Left hindlimb (tissue), 1 donor: Measurements from ENCODE around the gene HOXB5.

Experiments used
- DNase-seq: peaks from one replicate; pipeline ENCODE4 v3.0.0-alpha.2; 2018

Gene HOXB5

DNA sequence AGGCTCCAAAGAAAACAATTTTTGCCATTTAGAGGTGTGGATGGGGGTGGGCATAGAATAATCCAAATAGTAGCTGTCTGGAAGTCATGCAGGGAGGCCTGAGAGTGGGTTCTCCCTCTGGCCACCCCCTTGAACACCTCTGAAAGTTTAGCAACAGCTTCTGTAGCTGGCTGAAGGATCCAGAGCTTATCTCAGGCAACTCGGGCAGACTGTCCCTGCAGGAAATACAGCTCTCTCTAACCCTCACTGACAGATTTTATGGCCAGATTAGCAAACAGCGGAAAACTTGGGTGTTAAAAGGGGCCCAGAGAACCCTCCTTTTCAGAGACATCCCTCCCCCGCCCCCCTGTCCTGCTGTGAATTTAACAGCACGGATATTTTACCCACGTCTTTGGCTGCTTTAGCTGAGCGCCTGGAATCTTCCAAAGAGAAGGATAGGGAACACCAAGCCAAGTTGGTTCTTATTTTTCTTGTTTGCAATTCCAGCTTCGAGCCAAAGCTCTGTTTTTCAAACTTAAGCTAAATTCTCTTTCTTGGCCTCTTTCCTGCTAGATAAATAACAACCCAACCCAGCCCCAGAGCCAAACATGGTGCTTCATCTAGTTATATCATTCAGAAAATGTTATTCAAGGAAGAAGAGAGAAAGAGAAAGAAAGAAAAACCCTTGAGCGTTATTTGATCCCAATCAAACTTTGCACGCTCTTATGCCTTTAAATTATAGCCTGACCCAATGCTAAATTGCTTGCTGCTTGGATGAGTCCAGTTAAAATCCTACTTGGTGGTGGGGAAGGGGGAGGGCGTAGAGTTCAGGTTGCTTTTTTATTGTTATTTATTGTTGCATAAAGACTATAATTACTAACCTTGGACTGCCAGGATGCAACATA is 46.4 kb downstream of the HOXB5 start:
- no peak for DNase-seq

DNA sequence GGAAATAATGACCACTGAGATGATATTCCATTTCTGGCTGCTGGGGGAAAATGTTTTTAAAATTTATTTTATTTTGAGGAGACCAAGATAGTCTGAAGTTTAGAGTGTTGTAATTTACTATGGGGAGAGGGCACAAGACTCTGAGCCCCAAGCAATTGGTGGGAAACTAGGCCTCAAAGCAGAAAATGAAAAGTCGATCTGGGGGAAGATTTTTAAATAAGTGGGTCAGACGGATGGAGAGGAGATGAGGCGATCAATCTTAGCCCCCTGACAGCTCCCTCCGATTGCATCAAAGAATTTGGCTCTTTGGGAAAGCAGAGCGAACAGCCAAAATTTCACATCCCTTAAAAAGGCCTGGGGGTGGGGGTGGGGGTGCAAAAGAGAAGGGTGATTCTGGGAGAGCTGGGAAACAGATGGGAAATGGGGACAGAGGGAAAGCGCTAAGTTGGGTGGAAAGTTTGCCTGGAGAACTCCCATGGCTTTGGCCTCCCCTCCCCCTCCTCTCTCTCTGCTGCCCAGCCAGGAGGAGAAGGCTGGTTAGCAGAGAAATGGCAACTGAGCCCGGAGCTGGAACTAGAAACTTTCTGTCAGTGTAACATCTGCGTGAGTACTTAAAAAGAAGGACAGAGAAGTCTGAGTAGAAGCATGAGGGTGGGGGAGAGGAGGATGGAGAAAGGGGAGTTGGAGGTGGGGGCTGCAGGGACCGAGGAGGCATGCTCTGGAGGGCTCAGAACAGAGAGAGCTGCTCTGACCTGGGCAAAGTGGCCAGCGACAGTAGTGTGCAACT is 47.2 kb downstream of the HOXB5 start:
- DNase-seq: no peak

DNA sequence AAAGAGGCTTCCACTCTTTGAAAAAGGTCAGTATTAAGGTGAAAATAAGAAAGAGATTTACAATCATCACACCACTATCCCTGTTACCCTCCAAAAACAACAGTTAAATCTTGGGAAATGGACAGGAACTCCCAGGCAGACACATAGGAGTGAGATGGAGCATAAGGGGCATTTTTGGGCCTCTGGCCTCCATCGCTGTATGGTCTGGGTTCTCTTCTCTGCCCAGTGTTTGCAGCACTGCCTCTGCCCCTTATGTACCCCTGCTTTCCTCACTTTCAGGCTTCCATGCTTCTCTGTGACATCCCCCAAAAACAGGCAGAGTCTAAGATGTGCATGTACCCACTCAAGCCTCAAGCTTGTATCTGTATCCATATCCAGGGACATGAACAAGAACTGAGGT is 48.0 kb downstream of the HOXB5 start:
- DNase-seq: no peak

DNA sequence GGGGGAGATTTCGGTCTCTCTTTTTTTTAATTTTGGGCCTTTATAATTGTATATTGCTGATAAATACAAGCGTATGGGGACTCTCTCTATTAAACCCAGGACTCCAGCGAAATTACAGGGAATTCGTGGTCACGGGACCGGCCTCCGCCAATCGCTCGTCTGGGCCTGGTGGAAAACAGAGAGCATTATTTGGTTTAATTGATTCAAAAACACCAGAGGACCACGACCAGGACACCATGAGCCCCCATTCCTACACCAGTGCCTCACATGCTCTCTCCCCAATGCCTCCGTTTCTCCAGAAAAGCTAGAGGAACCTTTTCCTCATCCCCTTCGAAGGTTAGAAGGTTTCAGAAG is 48.6 kb downstream of the HOXB5 start, which contains the start of gene HOXB2:
Gene HOXB2 (minus strand): TSS at position 88 of the 354 bp plus-strand sequence. CDS start 198 bp downstream, outside the sequence.
- no peak for DNase-seq

DNA sequence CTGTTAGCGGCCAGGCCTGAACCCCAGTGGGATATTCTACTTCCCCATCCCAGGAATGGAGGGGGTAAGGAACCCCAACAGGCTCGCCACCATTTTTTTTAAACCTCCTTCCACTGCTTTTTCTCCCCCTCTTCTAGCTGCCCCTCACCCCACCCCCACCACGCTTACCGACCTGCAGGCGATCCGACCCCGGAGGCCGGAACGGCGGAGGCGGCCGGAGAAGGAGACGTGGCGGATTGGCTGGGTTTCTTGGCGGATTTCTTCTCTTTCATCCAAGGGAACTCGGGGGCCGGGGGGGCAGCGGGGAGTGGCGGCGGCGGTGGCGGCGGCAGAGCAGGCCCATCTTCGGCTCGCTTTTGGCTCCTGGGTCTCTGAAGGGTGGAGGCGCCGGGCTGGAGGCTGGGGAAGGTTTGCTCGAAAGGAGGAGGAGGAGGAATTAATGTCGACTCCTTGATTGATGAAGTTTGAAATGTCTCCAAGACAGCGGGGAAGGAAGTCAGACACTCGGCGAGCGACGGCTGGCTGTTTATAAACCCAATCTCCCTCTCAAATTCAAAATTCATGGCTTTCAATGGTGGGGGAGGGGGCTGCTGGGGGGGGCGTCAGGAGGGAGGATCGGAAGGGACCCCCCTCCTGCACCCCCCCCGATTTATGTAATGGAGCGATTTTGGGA is 49.1 kb downstream of the HOXB5 start:
- DNase-seq: peak; percentile 84

DNA sequence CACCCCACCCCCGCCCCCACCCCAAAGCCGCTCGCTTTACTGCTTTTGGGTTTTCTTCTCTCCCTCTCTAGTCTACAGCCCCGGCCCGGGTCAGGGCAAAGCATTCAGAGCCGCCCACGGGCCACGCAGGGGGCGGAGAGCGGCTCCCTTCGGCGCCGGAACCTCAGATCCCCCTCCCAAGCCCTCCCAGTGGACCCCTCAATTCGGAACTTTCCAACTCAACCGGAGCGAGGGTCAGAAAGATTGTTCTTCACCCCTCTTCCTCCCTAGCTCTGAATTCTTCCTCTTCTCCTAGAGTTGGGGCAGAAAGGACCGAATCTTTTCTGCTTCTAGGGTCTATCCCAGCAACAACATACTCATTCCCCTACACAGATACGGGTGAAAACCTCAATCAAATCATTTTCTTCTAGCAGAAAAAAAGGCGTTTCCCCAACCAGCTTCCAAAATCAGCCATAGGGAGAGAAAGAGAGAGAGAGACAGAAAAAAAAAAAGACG is 49.7 kb downstream of the HOXB5 start:
- DNase-seq: no peak

DNA sequence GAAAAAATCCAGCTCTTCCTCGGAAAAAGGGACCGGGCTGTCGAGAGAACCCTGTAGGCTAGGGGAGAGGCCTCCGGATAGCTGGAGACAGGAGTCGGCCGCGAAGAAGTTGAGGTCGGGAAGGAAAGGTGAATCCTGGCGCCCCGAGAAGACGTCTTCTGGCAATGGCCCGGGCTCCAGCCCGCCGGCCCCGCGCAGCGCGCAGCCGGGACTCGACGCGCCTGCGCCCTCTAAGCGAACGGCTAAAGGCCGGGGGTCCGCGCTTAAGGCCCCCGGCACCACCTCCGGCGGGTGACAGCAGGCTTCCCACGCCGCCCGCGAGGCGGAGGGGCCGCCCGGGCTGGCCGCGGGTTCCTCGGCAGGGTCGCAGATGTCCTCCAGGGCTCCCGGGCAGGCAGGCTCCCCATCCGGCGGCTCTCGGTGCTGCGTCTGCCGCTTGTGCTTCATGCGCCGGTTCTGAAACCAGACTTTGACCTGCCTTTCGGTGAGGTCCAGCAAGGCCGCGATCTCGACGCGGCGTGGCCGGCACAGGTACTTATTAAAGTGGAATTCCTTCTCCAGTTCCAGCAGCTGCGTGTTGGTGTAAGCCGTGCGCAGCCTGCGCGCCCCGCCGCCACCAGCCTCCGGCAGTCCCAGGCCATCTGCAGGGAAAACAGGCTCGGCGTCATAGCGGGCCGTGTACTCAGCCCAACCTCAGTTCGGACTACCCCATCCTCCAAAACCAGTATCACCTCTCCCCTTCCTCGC is 50.3 kb downstream of the HOXB5 start:
- DNase-seq: peak; percentile 70

DNA sequence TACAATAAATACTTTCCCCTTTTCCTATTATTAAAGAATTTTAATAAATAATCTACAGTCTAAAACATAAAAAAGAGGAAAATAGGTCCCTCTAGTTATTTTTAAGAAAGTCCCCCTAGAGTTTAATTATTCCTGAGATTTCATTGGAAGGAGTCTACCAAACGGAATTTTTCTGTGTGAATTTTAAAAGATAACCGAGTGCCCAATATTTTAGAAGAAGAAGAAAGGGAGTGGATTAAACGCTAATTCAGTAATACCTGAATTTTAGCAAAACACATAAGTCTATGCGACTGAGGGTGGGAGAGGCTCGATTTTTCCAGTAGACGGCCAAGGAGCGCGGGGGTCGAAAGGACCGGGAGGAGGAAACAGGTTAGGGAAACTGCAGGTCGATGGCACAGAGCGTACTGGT is 50.9 kb downstream of the HOXB5 start:
- DNase-seq: no peak

DNA sequence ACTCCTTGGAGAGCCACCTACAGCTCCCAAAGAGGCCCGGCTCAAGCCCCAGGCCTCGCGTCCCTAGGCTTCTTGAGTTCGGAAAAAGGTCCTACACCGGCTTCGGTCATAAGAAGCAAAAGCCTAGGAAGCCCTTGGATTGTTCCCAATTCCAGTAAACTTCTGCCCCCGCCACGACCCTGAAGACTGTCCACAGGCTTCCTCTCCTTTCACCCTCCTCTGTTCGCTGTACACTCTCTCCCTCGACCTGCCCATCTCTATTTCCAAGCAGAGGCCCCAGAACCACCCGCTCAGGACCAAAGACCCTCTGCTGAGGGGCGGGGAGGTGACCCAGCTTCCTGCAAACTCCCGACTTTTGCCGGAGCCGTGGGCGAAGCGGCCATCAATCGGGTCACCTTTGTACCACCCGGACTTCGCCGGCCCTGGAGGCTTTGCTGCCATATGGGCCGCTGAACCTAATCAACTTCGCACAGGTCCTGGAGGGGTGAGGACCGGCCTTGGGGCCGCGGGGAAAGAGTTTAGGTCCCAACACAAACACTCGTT is 51.4 kb downstream of the HOXB5 start:
- DNase-seq: no peak

DNA sequence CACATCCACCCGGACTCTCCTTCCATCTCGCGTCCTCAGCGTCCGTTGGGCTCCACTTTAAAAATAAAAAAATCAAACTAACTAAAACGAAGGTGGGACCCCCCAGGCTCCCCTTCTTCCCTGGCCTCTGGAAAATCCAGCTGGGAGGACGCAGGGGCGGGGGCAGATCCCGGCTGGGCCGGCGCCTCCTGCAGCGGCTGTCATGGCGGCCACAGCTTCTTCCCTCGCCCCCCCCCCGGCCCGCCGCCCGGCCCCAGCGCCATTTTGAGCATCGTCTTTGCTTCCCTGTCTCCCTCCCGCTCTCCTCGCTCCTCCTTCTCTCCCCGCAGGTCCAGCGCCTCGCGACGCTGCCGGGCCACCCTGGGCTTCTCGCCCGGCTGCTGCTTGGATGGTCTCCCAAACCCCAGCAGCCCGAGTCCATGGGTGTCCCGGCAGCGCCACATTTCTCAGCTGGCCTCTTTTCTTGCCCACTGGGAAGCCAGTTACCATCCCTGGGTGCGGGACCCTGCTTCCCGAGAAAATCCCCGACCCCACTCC is 51.9 kb downstream of the HOXB5 start:
- DNase-seq: peak; percentile 77
